ENCODE data around the gene PKIB.
"Not testable (repeated sequence)": the region's sequence is repeated elsewhere in the genome, so short reads cannot be mapped to it uniquely, and the experiment has no call there.

Gene PKIB

DNA sequence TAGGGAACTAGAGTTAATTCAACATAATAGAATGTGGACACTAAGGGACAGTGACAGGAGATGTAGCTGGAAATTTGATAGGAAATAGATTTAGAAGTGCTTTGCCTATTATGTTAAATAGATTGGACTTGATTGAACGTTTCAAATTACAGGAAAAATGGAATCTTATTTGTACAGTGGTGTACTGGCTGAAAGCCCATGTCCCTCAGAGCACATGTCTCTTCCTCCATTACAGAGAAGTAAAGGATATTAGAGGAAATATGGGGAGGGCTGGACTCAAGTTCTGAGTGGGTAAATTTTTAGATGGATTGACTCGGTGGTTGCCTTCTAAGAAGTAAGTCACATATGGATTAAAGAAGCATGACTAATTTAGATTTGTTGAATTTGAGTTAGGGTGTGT is 11.4 kb downstream of the PKIB start:
- no peak for DNase-seq

DNA sequence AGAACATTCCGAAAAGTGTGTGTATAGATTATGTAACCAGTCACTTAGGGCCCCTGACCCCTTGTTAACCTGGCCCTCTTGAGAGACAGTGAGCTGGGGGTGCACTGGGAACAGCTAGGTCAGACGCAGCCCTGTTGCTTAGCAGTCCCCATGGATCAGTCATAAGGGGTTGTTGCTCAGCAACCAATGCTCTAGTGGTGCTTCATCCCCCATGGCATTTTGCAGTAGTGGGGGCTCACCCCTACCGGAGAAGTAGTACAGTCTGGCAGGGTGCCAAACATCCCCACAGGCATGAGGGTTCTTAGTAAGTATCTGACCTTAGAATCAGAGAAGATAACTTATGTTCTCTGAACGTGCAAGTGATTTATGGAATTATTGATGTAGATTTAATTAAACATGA is 12.3 kb downstream of the PKIB start:
- no peak for DNase-seq

DNA sequence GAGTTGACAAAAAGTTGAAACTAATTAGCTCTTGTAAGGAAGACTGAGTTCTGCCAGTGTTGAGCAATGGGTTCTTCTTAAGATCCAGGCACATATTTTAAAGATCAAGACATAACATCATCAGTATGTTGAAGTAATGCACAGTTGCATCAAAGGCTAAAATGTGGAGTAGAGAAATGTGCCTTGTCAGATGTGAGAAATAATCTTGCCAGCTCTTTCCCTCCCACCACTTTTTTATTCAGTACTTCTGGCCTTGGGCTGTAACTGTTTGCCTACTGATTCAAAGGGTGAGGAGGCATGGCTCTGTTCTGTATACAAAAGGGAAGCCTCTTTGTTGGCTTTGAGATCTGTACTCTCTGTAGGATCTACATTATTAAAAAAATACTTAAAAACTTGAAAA is 13.1 kb downstream of the PKIB start:
- no peak for DNase-seq

DNA sequence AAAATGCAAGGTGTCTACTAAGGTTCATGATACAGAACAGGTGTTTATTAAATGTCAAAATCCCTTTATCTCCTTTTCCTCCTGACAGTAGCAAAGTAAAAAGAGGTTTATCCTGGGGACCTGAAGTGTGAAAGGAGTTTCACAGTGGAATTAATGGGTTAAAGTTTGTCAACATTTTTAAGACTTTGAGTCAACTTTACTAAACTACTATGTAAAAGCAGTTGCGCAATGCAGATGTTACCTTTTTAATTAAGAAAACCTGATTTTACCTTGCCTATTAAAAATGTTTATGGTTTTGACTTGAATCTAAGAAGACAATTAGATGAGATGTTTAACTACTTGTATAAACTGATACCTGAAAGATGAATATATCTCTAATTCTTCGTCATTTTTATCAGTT is 14.6 kb downstream of the PKIB start:
- DNase-seq = no peak

DNA sequence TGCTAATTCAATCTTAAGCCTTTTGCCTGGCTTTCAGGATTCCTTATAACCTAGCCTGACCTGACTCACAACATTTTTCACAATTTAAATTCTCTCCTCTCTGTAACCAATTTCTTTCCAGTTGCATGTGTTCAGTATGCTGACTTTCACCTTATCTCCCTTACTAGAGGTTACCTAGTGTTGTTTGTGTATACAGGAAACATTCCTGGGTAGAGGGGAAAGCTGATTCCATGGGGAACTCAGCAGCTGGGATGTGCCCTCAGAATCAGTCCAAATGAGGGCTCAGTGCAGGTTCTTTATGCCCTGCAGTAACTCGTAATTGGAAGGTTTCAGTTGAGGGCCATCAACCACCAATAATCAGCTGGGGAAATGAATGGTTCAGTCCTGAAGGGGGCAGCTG is 18.5 kb downstream of the PKIB start:
- DNase-seq = no peak

DNA sequence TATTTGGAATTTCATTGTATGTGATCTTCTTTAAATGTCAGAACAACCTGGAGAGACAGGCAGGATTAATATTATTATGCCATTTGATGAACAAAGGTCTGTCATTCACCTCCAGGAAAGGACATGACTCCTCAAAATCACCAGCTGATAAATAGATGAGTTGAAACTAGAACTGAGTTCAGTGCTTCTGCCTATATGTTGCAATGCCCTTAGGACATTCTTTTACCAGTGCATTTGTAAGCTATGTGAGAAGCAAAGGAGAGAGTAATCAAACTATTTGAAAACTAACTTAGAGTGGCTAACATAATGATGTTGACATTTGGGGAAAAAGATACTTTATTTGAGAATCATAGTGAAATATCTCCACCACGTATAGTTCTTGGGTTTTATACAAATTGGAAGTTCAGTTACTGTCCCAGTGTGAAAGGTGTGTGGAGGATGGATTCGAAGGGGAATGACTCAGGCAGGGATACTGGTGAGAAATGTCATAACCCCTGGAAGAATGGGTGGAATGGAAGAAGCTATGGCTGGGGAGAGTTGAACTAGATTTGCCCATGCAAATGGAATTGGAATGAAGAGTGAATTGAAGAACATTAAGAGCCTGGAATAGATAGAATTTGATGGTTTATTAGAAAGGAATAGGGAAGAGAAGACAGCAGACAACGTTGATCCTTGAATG is 21.5 kb downstream of the PKIB start:
- no peak for DNase-seq

DNA sequence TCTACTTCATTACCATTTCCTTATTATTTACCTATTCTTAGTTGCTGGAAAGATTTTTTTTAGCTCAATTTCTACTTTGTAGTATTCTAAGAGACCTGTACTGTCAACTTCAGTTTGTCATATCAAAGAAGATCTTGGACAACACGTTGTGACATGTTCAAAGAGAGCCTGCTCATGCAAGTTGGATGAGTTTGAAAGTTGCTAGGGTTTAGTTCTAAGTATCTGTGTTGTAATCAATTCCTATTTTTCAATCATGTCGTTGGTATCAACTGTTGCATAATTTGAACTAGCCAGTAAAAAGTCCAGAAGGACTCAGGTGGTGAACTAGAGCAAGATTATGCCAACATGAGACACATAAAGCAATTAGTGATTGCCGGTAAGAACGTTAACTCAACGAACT is 30.2 kb downstream of the PKIB start:
- no peak for DNase-seq

DNA sequence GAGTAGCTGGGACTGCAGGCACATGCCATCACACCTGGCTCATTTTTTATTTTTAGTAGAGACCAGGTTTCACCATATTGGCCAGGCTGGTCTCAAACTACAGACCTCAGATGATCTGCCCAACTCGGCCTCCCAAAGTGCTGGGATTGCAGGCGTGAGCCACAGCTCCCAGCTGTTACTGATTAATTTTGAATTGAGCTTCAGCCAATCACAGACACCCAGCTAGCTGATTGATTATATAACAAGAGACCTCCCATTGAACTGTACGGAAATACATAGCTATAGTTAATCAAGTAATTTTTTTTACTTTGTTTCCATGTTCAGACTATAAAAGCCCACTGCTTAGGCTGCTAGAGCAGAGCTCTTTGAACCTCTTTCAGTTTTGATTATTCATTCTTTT is 31.6 kb downstream of the PKIB start:
- DNase-seq = no peak

DNA sequence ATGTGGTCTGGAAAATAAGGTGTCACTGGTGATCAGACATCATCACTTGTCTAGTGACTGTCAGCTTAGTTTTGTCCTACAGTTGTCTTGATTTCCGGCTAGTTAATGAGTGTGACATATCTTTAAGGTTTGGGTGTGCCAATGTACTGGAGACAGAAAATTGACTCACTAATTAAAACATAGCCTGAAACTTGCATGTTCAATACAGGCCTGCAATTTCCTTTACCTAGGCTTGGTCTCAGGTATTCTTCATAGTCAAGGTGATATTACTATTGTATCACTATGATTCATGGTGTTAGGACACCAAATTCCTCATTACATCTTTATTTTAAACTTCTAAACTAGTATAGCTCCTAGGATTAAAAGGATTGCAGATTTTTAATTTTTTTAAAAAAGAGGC is 32.4 kb downstream of the PKIB start:
- not testable (repeated sequence) for DNase-seq

DNA sequence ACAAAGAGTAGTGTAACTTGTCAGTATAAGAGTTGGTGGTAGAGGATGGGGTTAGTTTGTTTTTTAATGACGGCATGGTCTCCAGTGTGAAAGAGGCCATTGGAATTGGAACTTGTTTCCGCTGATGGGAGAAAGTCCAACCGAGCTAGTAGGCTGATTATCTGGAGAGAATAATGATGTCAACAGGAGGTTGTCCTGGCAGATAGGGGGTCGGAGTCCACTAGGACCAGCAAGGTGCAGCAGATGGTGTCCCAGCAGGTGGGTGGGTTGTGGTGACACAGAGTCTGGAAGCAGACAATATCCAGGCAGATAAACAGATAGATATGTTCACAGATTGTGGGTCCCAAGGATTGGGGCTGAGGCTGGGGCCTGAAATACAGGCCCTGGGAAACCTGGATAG is 35.1 kb downstream of the PKIB start:
- no peak for DNase-seq

DNA sequence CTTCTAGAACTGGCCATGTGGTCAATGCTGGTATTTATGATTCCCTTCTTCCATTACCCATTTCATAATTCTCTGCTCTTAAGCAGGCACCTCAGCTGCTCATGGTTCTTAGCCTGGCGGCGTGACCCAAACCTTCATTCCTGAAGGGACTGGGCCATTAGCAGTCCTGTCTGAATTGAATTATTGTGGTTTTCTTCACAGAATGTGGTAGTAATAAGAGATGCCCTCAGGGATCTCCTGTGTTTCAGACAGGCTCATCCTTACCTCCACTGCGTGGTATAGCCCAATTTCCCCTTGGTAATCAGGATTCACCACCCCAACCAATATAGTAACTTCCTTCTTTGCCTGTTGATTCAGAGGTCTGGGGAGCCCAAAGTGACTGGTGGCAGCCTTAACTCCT is 37.6 kb downstream of the PKIB start:
- no peak for DNase-seq

DNA sequence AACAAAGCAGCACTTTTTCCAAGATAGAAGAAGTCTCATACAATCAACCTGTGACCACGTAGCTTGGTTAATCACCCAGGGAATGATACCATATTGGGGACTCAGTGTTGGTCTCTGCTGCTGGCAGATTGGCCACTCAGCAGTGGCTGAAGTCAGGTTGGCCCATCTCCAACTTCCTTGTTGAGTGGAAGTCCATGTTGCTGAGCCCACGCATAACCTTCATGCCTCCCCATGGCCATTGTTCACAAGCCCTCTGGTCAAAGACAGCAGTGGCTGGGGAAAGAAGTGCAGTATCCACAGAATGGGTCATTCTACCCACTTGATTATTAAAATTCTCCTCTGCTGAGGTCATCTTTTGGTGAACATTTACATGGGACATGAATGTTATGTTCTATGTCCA is 38.5 kb downstream of the PKIB start:
- no peak for DNase-seq

DNA sequence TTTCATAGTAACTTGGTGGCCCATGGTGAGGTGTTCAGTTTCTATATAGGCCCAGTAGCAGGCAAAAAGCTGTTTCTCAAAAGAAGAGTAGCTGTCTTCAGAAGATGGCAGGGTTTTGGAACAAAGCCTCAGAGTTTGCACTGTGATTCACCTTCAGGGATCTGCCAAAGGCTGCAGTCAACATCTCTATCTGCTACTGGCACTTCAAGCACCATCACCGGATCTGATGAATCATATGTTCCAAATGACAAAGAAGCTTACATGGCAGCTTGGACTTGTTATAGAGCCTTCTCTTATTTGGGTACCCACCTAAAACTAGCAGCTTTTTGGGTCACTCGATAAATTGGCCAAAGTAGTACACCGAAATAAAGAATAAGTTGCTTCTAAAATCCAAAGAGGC is 39.5 kb downstream of the PKIB start:
- DNase-seq = no peak

DNA sequence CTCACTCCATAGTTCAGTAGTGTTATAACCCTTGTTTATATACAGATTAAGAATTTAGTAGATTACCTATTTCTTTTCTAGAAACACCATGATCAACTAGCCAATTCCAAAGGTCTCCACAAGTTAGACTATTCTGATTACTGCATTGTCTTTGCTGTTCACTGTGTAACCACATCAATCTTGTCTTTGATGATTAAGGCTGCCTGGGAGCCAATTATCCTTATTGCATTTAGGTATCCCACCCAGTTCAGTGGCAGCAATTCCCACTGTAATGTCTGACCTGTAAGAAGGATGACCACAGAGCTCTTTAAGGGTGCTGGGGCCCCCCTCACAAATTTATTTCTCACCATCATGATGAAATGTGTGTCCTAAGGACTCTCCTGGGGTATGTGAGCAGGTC is 40.2 kb downstream of the PKIB start:
- no peak for DNase-seq

DNA sequence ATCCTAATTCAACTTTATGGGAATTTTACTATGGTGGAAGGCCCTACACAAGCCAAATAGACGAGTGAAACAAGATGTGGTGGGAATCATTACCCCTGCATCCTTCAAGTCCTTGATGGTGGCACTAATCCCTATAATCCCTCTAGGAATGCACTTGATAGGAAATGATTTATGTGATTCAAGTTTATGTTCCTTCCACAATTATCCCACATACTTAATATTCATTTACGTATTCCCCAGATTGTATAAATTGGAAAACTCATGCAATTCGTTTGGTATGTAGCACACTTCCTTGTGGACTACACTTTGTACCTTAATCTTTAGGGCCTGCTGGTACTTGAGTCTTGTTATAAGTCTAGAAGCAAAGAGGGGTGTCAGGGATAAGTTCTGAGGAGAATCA is 40.8 kb downstream of the PKIB start:
- no peak for DNase-seq

DNA sequence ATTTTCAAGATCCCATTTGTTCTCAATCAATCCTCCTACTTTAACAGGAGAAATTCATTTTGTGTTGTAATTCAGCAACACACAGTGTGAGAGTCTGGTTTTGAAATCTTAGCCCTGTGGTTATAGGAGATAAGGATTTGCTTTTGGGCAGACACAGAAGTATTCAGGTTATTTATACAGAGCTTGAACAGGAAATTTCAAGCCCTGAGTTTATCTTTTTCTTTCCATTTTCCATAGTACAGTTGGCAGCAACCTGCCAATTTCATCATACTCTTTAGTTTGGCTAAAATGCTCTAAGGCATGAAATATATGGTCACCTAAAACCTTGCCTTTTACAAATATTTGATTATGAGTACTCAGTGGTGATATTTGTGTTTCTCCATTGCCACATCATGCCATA is 41.4 kb downstream of the PKIB start:
- DNase-seq = no peak

DNA sequence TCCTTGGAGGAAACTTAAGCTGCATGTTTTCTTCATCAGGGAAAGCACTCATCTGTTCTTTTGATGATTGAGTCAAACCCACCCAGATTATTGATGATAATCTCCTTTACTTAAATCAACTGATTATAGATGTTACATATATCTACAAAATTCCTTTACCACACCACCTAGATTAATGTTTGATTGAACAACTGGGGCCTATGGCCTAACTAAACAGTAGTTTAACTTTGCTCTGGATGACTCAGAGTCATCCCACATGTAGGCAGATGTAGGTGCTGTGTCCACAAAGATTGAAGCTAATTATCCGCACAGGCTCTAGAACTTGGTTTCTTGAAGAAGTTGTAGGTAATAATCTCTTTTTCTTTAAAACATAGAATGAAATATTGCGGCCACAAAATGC is 42.2 kb downstream of the PKIB start:
- DNase-seq = no peak

DNA sequence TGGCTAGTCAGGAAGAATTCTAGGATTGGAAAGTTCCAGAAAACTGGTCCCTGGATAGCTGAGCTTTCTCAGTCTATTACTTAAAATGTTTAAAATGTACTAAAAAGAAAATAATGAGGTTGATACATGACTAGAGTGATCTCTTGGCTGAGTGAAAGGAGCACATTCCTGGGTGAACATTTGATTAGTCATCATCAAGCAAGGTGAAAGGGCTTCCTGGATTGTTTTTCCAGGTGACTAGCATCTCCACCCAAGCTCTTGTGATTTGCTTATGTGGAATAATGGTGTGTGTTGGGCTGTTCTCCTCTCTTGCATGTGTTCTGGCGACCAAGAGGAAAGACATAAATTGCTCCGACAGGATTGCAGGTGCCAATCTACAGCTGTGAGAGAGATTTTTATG is 42.9 kb downstream of the PKIB start:
- no peak for DNase-seq

DNA sequence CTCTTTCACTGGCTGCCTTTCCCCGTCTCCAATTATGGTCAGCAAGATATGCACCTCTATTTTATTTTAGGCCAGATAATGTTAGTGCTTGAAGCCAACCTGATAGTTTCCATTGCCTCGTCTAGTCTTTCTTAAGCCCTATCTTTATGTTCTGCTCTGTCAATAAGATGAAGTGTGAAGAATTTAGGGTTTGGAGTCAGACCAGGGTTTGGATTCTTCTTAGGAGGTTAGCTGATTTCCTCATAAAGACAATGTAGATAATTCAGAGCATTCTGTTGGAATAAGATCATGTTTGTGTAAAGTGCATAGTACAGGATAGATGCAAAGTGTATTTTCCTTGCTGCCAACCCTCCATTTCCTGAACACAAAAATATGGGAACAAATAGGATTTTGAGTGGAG is 43.8 kb downstream of the PKIB start:
- DNase-seq = no peak

DNA sequence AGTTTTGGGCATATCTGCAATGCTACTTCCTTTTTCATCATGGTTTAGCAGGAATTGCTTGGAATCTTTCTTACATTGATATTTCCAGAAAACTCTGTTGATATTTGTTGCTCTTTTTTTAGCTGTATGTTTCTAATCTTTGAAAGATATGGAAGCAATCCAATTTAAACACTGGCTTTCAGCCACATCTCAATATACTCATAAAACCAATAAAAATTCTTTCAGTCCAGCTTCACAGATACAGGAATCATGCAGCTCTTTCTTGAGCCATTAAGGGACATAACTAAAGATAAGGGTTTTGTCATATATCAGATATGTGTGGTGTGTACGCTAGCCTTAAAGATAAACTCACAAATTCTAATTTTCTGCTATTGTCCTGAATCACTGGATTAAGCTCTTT is 47.4 kb downstream of the PKIB start:
- no peak for DNase-seq

DNA sequence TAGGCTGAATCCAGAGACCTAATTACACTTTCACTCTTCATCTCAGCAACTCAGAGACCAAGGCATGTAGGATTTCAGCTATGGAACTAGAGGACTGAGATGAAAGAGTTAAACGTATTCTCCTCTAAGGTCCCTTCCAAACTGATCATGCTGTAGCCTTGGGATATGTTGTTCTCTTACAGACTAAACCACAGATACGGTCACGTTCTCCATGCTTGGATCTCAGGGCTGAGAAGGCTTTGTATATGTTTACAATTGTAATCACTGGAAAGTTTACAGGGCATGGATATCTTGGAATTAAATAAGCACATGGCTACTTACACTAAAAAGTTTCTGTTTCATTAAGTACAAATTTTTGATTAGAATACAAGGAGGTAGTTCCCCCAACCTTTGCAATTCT is 50.1 kb downstream of the PKIB start:
- DNase-seq = no peak

DNA sequence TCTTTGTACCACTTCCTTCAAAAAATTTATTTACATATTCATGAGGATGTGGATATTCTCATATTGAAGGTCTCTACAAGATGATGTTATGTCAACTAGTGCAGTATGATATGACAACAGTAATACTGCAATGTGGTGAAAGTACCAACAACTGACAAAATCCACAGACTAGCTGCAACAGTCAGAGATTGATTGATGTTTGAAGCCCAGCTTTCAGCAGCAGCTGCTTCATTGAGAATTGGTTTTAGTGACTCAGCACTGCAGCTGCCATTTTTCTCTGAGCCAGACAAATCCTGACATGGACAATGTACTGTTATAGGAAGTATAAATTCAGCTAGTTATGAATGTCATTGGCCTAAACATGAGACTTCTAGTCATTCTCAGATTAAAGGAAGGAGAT is 53.8 kb downstream of the PKIB start:
- no peak for DNase-seq

DNA sequence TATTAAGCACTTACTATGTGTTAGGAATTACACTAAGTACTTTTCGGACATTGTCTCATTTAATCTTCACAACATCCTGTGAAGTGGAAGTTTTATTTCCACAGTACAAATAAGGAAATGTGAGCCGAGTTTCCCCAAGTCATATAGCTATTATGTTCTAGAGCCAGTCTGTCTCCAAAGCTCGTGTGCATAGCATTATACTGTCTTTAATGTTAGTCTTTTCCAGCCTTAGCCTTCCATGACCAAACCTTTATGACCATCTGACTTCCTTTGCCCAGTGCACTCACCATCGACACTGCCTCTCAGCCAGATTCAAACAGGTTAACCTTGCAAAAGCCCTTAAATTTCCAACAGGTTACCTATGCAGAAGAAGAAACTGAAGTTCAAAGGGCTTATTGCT is 55.7 kb downstream of the PKIB start:
- no peak for DNase-seq

DNA sequence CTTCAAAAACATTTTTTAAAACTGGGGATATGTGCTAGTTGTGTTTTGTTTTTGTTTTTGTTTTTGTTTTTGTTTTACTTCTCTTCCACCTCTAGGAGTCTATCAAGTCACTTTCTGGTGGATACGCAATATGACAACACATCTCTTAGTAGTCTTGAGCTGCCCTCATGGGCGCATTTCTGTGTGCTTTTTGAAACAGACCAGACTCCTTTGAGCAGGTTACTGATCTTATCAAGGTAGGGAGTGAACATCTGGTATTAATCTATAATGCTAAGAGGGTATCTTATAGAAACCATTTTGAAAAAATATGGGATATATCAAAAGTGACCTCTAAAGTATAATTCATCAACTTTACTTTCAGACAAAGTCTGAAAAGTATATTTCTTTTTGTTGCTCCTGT is 56.2 kb downstream of the PKIB start:
- no peak for DNase-seq

DNA sequence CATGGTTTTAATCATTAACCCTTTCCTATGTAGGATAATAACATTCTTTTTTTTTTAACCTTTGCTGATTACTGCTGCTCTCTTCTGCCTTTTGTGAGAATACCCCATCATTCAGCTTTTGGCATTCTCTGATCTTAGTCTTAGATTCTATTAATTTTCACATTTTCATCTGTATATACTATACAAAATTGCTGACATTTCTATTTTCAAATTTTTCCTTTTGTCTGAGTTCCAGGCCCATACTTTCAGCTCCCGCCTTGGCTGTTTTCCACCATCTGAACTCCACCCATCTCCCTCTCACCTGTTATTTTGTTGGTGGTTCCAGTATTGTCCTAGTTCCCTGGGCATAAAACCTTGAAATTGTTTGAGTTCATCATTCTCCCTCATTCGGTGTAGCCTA is 59.2 kb downstream of the PKIB start:
- DNase-seq = no peak

DNA sequence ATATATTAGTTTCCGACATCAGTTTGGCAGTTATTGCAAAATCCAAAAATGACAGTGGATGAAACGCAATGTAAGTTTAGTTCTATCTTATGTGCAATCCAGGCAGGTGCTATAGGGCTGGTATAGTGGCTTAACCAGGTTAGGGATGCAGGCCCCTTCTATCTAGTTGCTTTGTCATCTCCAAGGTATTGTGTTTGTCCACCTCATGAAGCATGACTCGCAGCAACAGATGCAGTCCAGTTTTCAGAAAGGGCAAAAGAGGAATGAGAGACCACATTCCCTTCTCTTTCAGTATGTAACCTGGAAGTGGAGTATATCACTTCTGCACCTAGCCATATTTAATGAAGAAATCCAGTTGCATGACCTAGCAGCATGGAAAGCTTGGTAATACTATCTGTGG is 59.7 kb downstream of the PKIB start:
- no peak for DNase-seq

All from activated CD4-positive, alpha-beta T cell treated with anti-CD3 and anti-CD28 coated beads for 1 hour (primary cell).